ENCODE results near the gene DNAAF5. TPM values are rescaled to one million over a fixed set of nuclear protein-coding genes. Genes with fewer than 3 reads are reported as not detected.

The DNAAF5 gene
- total and polyA plus RNA-seq, 9 of the 15 experiments (the other 6 are each of a cell fraction or from before 2014, with no cell fraction given), result 3.1 to 69.7 (median 19.1) TPM

- peak; percentile 29; the same call in 1 of the 2 replicates for TF ChIP-seq SMARCA5 (IDR thresholded peaks at IDR 0.05)
- TF ChIP-seq FOXJ3 (CRISPR knock-in tag; IDR thresholded peaks at IDR 0.05), result no peak
- TF ChIP-seq FIP1L1 (IDR thresholded peaks at IDR 0.05; ENCODE audit: low read depth, low read length, poor library complexity, severe bottlenecking), result peak; percentile 82
- TF ChIP-seq RBM22 (IDR thresholded peaks at IDR 0.05; ENCODE audit: low read depth, low read length, poor library complexity, severe bottlenecking), result peak; percentile 68
- TF ChIP-seq CHD2 (IDR thresholded peaks at IDR 0.05; ENCODE audit: low read depth, low read length), result no peak
- no peak for TF ChIP-seq CEBPZ (IDR thresholded peaks at IDR 0.05; ENCODE audit: borderline replicate concordance, low read depth, low read length)
- TF ChIP-seq EP300 (IDR thresholded peaks at IDR 0.05; ENCODE audit: low read length), result no peak
- TF ChIP-seq ZHX1 (conservative IDR thresholded peaks at IDR 0.05; ENCODE audit: low read length), result no peak
- no peak for TF ChIP-seq MCM7 (IDR thresholded peaks at IDR 0.05)
- TF ChIP-seq ADNP (tag; IDR thresholded peaks at IDR 0.05), result 0 out of 2 replicates have a peak, but pooled peaks have one; percentile 60
- TF ChIP-seq ZNF24 (IDR thresholded peaks at IDR 0.05), result no peak
- TF ChIP-seq TBL1XR1 (IDR thresholded peaks at IDR 0.05; ENCODE audit: low read length in 2 of 2), result no peak
- no peak for TF ChIP-seq SNAPC5 (CRISPR knock-in tag; IDR thresholded peaks at IDR 0.05)
- TF ChIP-seq CBX5 (IDR thresholded peaks at IDR 0.05; ENCODE audit: borderline replicate concordance, low read depth), result no peak
- peak; percentile 78 for TF ChIP-seq TAF1 (IDR thresholded peaks at IDR 0.05; ENCODE audit: control insufficient read depth, extremely low read depth, insufficient read depth, low read length, severe bottlenecking)
- TF ChIP-seq TCFL5 (CRISPR knock-in tag; conservative IDR thresholded peaks at IDR 0.05), result no peak
- TF ChIP-seq GTF3C2 (IDR thresholded peaks at IDR 0.05; ENCODE audit: borderline replicate concordance, extremely low read depth, insufficient read length), result no peak
- TF ChIP-seq FOXK2 (conservative IDR thresholded peaks at IDR 0.05 in 1 of 2, IDR thresholded peaks at IDR 0.05 in 1 of 2; ENCODE audit: low read depth in 2 of 2), result peak; percentile 54 to 60; a peak in 2 of 4 replicates
Measured at GRCh38 chr7:726084-726853, at the start of gene DNAAF5 (continued).

Measured in K562 (cell line).